ENCODE results near the gene COPS6.
A peak's percentile ranks its signal among the peaks of the same experiment; 100 is the strongest.

The COPS6 gene

GRCh38 chr7:100100420-100101015, 11.7 kb downstream of the COPS6 start (continued):
- TF ChIP-seq ZBTB44 (tag by site-specific recombination; IDR thresholded peaks at IDR 0.05) (no peak), ZNF670 (tag by site-specific recombination; IDR thresholded peaks at IDR 0.05; ENCODE audit: low read depth) (no peak), ZNF600 (tag by site-specific recombination; IDR thresholded peaks at IDR 0.05) (peak; percentile 69), ZNF785 (tag by site-specific recombination; IDR thresholded peaks at IDR 0.05) (peak; percentile 28; the same call in 1 of the 2 replicates), ZNF157 (tag by site-specific recombination; IDR thresholded peaks at IDR 0.05) (no peak), GLIS1 (tag by site-specific recombination; IDR thresholded peaks at IDR 0.05) (peak; percentile 50), ZNF112 (tag by site-specific recombination; IDR thresholded peaks at IDR 0.05) (no peak), YY2 (tag by site-specific recombination; IDR thresholded peaks at IDR 0.05) (peak; percentile 57; the same call in 1 of the 2 replicates), ZNF350 (tag by site-specific recombination; IDR thresholded peaks at IDR 0.05) (no peak), ZNF10 (tag by site-specific recombination; IDR thresholded peaks at IDR 0.05) (no peak), PRDM4 (tag by site-specific recombination; IDR thresholded peaks at IDR 0.05) (peak; percentile 54; the same call in 1 of the 2 replicates), ZBTB7A (tag by site-specific recombination; IDR thresholded peaks at IDR 0.05; ENCODE audit: low read depth) (peak; percentile 72; the same call in 1 of the 2 replicates), PATZ1 (tag by site-specific recombination; IDR thresholded peaks at IDR 0.05) (peak; percentile 83), ZNF404 (tag by site-specific recombination; IDR thresholded peaks at IDR 0.05) (no peak), ZNF266 (tag by site-specific recombination; IDR thresholded peaks at IDR 0.05; ENCODE audit: low read depth) (no peak), OVOL3 (tag by site-specific recombination; IDR thresholded peaks at IDR 0.05) (no peak), ZNF660 (tag by site-specific recombination; IDR thresholded peaks at IDR 0.05) (peak; percentile 91), ZNF677 (tag by site-specific recombination; IDR thresholded peaks at IDR 0.05) (no peak), MZF1 (tag by site-specific recombination; IDR thresholded peaks at IDR 0.05; ENCODE audit: borderline replicate concordance) (no peak), ZEB2 (tag by site-specific recombination; IDR thresholded peaks at IDR 0.05) (peak; percentile 80), INSM2 (tag by site-specific recombination; IDR thresholded peaks at IDR 0.05) (peak; percentile 76; the same call in 1 of the 2 replicates), ZNF26 (tag by site-specific recombination; IDR thresholded peaks at IDR 0.05) (no peak), ZSCAN16 (tag by site-specific recombination; IDR thresholded peaks at IDR 0.05) (no peak), ZNF518A (tag by site-specific recombination; conservative IDR thresholded peaks at IDR 0.05; ENCODE audit: low read depth) (peak; percentile 40), ZNF2 (tag by site-specific recombination; IDR thresholded peaks at IDR 0.05) (peak; percentile 77), ZNF223 (tag by site-specific recombination; IDR thresholded peaks at IDR 0.05) (0 out of 2 replicates have a peak, but pooled peaks have one; percentile 9)

Measured in HEK293 (cell line).